ENCODE measurements around the gene TANGO2. TPM values are rescaled to one million over a fixed set of nuclear protein-coding genes. Genes with fewer than 3 reads are reported as not detected.

Gene TANGO2
- polyA plus RNA-seq, 2 donors, result 9.5 to 9.8 TPM

- Histone ChIP-seq H3K9me3 (ENCODE audit: control insufficient read depth in 2 of 2, insufficient read depth in 1 of 2, low read depth in 1 of 2, low read length in 1 of 2) (no peaks in the 10 kb centered on the region), H3K4me3 (ENCODE audit: low read depth in 1 of 2, low read length in 2 of 2) (no peak overlapping the region), H3K27me3 (ENCODE audit: control insufficient read depth in 1 of 2, insufficient read depth in 2 of 2, low read length in 2 of 2) (no peaks in the 10 kb centered on the region), H3K4me1 (ENCODE audit: control insufficient read depth in 2 of 2, insufficient read depth in 2 of 2, low read length in 1 of 2) (peaks cover 0 to 14% of the 10 kb centered on the region in 2 donors), H3K36me3 (ENCODE audit: control insufficient read depth in 2 of 2, insufficient read depth in 2 of 2, low read length in 1 of 2) (peaks cover 0 to 13% of the 10 kb centered on the region in 2 donors), H3K27ac (ENCODE audit: low read depth in 2 of 2, low read length in 1 of 2) (no peak overlapping the region)
- whole genome bisulfite sequencing, 2 donors, result 91% methylated on average over 7 of the region's 7 CpGs
These were observed 47.7 kb downstream of the TANGO2 start for GRCh38 chr22:20068640-20069039.

GRCh38 chr22:20069331-20070042, 48.6 kb downstream of the TANGO2 start:
- 86 to 98% methylated on average over 7 of the region's 7 CpGs for WGBS, 2 donors
- no peak overlapping the region for H3K27ac ChIP-seq (ENCODE audit: low read depth in 2 of 2, low read length in 1 of 2)
- H3K4me1 ChIP-seq (ENCODE audit: control insufficient read depth in 2 of 2, insufficient read depth in 2 of 2, low read length in 1 of 2), result peaks cover 0 to 6% of the 10 kb centered on the region in 2 donors

GRCh38 chr22:20071524-20071972, 50.6 kb downstream of the TANGO2 start:
- Histone ChIP-seq H3K27me3 (ENCODE audit: control insufficient read depth in 1 of 2, insufficient read depth in 2 of 2, low read length in 2 of 2) (no peaks in the 10 kb centered on the region), H3K36me3 (ENCODE audit: control insufficient read depth in 2 of 2, insufficient read depth in 2 of 2, low read length in 1 of 2) (no peaks in the 10 kb centered on the region), H3K4me3 (ENCODE audit: low read depth in 1 of 2, low read length in 2 of 2) (no peak overlapping the region), H3K9me3 (ENCODE audit: control insufficient read depth in 2 of 2, insufficient read depth in 1 of 2, low read depth in 1 of 2, low read length in 1 of 2) (no peaks in the 10 kb centered on the region), H3K27ac (ENCODE audit: low read depth in 2 of 2, low read length in 1 of 2) (no peak overlapping the region), H3K4me1 (ENCODE audit: control insufficient read depth in 2 of 2, insufficient read depth in 2 of 2, low read length in 1 of 2) (no peaks in the 10 kb centered on the region)
- 88 to 90% methylated on average over 8 of the region's 8 CpGs for WGBS, 2 donors

More at GRCh38 chr22:20069331-20070042, 48.6 kb downstream of the TANGO2 start:
- Histone ChIP-seq H3K36me3 (ENCODE audit: control insufficient read depth in 2 of 2, insufficient read depth in 2 of 2, low read length in 1 of 2) (peaks cover 0 to 6% of the 10 kb centered on the region in 2 donors), H3K9me3 (ENCODE audit: control insufficient read depth in 2 of 2, insufficient read depth in 1 of 2, low read depth in 1 of 2, low read length in 1 of 2) (no peaks in the 10 kb centered on the region), H3K27me3 (ENCODE audit: control insufficient read depth in 1 of 2, insufficient read depth in 2 of 2, low read length in 2 of 2) (no peaks in the 10 kb centered on the region), H3K4me3 (ENCODE audit: low read depth in 1 of 2, low read length in 2 of 2) (no peak overlapping the region)

- Histone ChIP-seq H3K36me3 (ENCODE audit: control insufficient read depth in 2 of 2, insufficient read depth in 2 of 2, low read length in 1 of 2) (no peaks in the 10 kb centered on the region), H3K4me3 (ENCODE audit: low read depth in 1 of 2, low read length in 2 of 2) (no peak overlapping the region), H3K27me3 (ENCODE audit: control insufficient read depth in 1 of 2, insufficient read depth in 2 of 2, low read length in 2 of 2) (no peaks in the 10 kb centered on the region), H3K9me3 (ENCODE audit: control insufficient read depth in 2 of 2, insufficient read depth in 1 of 2, low read depth in 1 of 2, low read length in 1 of 2) (no peaks in the 10 kb centered on the region), H3K27ac (ENCODE audit: low read depth in 2 of 2, low read length in 1 of 2) (no peak overlapping the region), H3K4me1 (ENCODE audit: control insufficient read depth in 2 of 2, insufficient read depth in 2 of 2, low read length in 1 of 2) (peaks cover 6 to 7% of the 10 kb centered on the region in 2 donors)
- 59 to 74% methylated on average over 6 of the region's 6 CpGs for WGBS, 2 donors
These were observed 55.8 kb downstream of the TANGO2 start for GRCh38 chr22:20076627-20077172.

DNA sequence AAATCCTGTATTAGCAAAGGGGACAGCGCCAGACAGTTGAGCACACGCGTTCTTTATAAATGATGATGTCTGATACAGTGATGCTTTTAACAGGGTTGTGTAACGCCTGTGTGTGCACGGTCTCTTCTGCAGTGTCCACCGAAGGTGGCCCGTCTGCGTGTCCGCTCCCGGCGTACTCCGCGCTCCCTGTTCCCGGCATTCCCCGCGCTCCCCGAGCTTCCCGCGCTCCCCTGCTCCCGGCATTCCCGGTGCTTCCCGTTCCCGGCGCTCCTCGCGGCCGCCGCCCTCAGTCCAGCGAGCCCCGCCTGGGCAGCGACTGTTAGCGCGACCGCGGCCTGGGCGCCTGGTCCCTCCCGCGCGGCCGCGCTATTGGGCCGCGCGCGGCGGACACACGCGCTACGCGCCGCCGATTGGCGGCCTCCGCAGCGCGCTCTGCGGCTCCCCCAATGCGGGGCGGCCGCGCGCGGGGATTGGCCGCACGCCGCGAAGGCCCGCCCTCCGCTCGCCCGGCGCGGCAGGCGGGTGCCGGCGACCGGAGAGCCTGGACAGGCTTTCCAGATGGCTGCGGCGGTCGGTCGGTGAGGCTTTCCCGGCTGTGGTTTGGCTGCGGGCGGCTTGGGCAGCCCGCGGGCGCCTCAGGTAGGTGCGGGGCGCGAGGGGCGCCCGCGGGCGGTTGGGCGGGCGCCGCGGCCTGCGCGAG, 59.0 kb downstream of the TANGO2 start, which contains the start of gene DGCR8:
Gene DGCR8 (plus strand): TSS at position 497 of the 700 bp plus-strand sequence. CDS start 5,723 bp downstream, outside the sequence.
- Histone ChIP-seq H3K9me3 (ENCODE audit: control insufficient read depth in 2 of 2, insufficient read depth in 1 of 2, low read depth in 1 of 2, low read length in 1 of 2) (no peaks in the 10 kb centered on the region), H3K27me3 (ENCODE audit: control insufficient read depth in 1 of 2, insufficient read depth in 2 of 2, low read length in 2 of 2) (no peaks in the 10 kb centered on the region), H3K36me3 (ENCODE audit: control insufficient read depth in 2 of 2, insufficient read depth in 2 of 2, low read length in 1 of 2) (peaks cover 0 to 3% of the 10 kb centered on the region in 2 donors), H3K4me3 (ENCODE audit: low read depth in 1 of 2, low read length in 2 of 2) (peak within 1 kb of the TSS; percentile 49 to 58), H3K27ac (ENCODE audit: low read depth in 2 of 2, low read length in 1 of 2) (peak within 1 kb of the TSS; percentile 94 to 95), H3K4me1 (ENCODE audit: control insufficient read depth in 2 of 2, insufficient read depth in 2 of 2, low read length in 1 of 2) (peaks cover 6 to 25% of the 10 kb centered on the region in 2 donors)
- WGBS, 2 donors, result 0 to 1% methylated on average over 94 to 100 of the region's 100 CpGs

DNA sequence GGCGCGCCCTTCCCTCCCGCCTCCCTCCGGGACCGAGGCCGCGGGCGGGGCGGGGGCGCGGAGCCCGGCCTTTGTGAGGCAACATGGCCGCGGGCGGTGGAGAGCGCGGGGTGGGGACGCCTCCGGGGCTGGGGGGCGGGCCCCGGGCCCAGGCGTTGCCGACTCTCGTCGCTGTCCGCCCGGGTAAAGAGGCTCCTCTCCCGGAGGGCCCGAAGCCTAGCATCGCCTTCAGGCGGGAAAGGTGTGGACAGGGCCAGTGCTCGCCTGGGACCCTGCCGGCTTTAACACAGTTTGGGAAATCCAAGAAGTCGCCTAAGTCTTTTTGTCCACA, 59.5 kb downstream of the TANGO2 start:
- no peaks in the 10 kb centered on the region for H3K27me3 ChIP-seq (ENCODE audit: control insufficient read depth in 1 of 2, insufficient read depth in 2 of 2, low read length in 2 of 2)
- peaks cover 0 to 3% of the 10 kb centered on the region in 2 donors for H3K36me3 ChIP-seq (ENCODE audit: control insufficient read depth in 2 of 2, insufficient read depth in 2 of 2, low read length in 1 of 2)
- H3K4me3 ChIP-seq (ENCODE audit: low read depth in 1 of 2, low read length in 2 of 2), result peak overlapping the region; percentile 49 to 58
- 0% methylated on average over 20 to 34 of the region's 34 CpGs for WGBS, 2 donors
- H3K9me3 ChIP-seq (ENCODE audit: control insufficient read depth in 2 of 2, insufficient read depth in 1 of 2, low read depth in 1 of 2, low read length in 1 of 2), result no peaks in the 10 kb centered on the region
- H3K4me1 ChIP-seq (ENCODE audit: control insufficient read depth in 2 of 2, insufficient read depth in 2 of 2, low read length in 1 of 2), result peaks cover 6 to 25% of the 10 kb centered on the region in 2 donors
- H3K27ac ChIP-seq (ENCODE audit: low read depth in 2 of 2, low read length in 1 of 2), result peak overlapping the region; percentile 94 to 95

DNA sequence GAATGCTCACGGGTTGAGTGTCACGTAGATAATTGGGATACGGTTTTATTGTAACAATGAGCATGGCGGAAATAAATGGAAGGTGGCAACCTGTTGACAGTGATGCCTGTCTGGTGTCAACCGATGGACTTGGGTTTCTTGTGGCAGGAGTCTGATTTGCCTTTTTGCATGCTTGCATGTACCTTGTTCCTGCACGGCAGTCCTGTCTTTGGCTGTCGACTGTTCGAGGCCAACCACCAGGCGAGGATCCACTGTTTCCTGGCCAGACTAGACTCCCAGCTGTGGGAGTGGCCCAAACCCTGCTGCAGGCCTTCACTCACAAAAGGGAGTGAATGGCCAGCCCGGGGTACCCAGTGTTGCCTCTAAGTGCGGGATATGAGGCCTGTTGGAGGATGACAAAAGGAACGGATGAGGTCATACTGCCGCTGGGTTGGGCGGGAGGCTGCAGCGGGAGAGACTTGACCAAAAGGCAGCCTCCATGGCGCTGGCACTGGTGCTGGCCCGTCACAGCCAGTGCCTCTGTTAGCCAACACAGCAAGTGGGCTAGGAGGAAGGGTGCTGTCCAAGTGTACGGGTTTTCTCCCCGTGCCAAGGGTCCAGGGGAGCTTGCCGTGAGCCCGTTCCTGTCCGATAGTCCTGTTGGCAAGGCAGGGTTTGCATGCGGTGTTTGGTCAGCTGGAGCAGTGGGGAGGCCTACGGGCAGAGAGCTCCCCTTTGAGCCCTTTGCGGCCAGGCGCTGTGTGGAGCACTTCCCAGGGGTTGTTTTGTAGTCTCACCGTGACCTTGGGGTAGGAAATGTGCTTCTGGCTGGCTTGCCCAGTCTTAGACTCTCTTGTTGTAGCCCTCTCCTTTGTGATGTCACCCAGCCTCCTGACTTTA, 60.1 kb downstream of the TANGO2 start:
- 10 to 11% methylated on average over 27 of the region's 27 CpGs for WGBS, 2 donors
- no peaks in the 10 kb centered on the region for H3K27me3 ChIP-seq (ENCODE audit: control insufficient read depth in 1 of 2, insufficient read depth in 2 of 2, low read length in 2 of 2)
- H3K4me1 ChIP-seq (ENCODE audit: control insufficient read depth in 2 of 2, insufficient read depth in 2 of 2, low read length in 1 of 2), result peaks cover 9 to 25% of the 10 kb centered on the region in 2 donors
- peak overlapping the region; percentile 94 to 95 for H3K27ac ChIP-seq (ENCODE audit: low read depth in 2 of 2, low read length in 1 of 2)
- H3K9me3 ChIP-seq (ENCODE audit: control insufficient read depth in 2 of 2, insufficient read depth in 1 of 2, low read depth in 1 of 2, low read length in 1 of 2), result no peaks in the 10 kb centered on the region
- peak overlapping the region; percentile 49 to 58 for H3K4me3 ChIP-seq (ENCODE audit: low read depth in 1 of 2, low read length in 2 of 2)
- peaks cover 0 to 6% of the 10 kb centered on the region in 2 donors for H3K36me3 ChIP-seq (ENCODE audit: control insufficient read depth in 2 of 2, insufficient read depth in 2 of 2, low read length in 1 of 2)

DNA sequence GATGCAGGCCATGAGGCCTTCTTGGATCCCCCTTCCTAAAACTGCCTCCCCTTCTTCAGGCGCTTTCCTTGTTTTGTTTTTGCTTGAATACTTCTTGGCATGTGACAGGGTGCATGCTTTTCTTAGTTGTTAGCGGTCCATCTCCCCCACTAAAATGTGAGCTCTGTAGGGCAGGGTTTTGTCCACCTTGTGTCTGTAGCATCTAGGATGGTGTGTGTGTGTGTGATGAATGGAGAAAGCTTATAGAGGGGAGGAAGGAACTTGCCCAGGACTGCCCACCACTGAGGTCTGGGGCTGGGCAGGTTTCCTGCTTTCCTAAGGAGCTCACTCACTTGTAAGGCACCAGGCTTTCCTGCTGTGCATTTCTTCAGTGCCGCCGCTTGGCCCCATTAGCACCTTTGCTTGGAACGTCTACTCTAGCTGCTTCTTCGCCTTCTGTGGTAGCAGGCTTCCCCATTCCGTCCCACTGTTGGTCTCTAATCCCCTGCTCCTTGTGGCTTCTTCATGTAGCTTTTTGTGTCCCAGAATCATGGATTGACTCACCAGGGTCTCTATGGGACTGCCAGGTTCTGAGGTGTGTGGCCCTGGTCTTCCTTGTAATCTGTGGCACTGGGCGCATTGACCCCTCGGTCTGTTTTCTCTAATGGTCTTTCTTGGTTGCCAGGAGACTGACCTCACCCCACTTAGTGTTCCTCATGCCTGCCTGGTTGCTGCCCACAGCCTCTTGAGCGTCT, 62.4 kb downstream of the TANGO2 start:
- H3K27ac ChIP-seq (ENCODE audit: low read depth in 2 of 2, low read length in 1 of 2), result no peak overlapping the region
- H3K36me3 ChIP-seq (ENCODE audit: control insufficient read depth in 2 of 2, insufficient read depth in 2 of 2, low read length in 1 of 2), result peaks cover 10 to 26% of the 10 kb centered on the region in 2 donors
- H3K9me3 ChIP-seq (ENCODE audit: control insufficient read depth in 2 of 2, insufficient read depth in 1 of 2, low read depth in 1 of 2, low read length in 1 of 2), result no peaks in the 10 kb centered on the region
- no peak overlapping the region for H3K4me3 ChIP-seq (ENCODE audit: low read depth in 1 of 2, low read length in 2 of 2)
- WGBS, 2 donors, result 81 to 90% methylated on average over 10 of the region's 10 CpGs
- H3K4me1 ChIP-seq (ENCODE audit: control insufficient read depth in 2 of 2, insufficient read depth in 2 of 2, low read length in 1 of 2), result peaks cover 9 to 25% of the 10 kb centered on the region in 2 donors
- no peaks in the 10 kb centered on the region for H3K27me3 ChIP-seq (ENCODE audit: control insufficient read depth in 1 of 2, insufficient read depth in 2 of 2, low read length in 2 of 2)

Data from esophagus (tissue), 2 donors.